DND-41 (cell line): ENCODE measurements around the gene SLC25A21.

Source experiments
- ATAC-seq: fragments of 200-7000 bp; cut with Tn5 transposase; 3 replicates; pipeline ENCODE4 v1.9.1; 2021; ENCODE audit warnings: low read depth; ENCODE audit not compliant: insufficient read depth
- DNase-seq: peaks from one replicate; pipeline ENCODE4 v3.0.0-alpha.2; 2020
- H2AFZ ChIP-seq: 2 replicates; pipeline ENCODE4 v1.6.0; 2012; ENCODE audit warnings: low read depth, low read length
- H3K27ac ChIP-seq: 2 replicates; pipeline ENCODE4 v1.5.1; 2012; ENCODE audit warnings: low read length, inconsistent platforms
- H3K27me3 ChIP-seq: fragments of 200-600 bp; sonication (generic); 2 replicates; pipeline ENCODE4 v1.6.0; 2012; ENCODE audit warnings: low read length, mild to moderate bottlenecking, inconsistent platforms; ENCODE audit not compliant: insufficient read depth, poor library complexity
- H3K36me3 ChIP-seq: 2 replicates; pipeline ENCODE4 v1.5.1; 2012; ENCODE audit warnings: low read length, inconsistent platforms; ENCODE audit not compliant: insufficient read depth
- H3K4me1 ChIP-seq: 2 replicates; pipeline ENCODE4 v1.5.1; 2012; ENCODE audit warnings: mild to moderate bottlenecking, low read length; ENCODE audit not compliant: insufficient read depth
- H3K4me2 ChIP-seq: 2 replicates; pipeline ENCODE4 v1.6.0; 2012; ENCODE audit warnings: mild to moderate bottlenecking, moderate library complexity, low read length, inconsistent platforms; ENCODE audit not compliant: insufficient read depth
- H3K4me3 ChIP-seq, 2 experiments: fragments of 200-600 bp in 1 of 2; shearing (Covaris generic) in 1 of 2; 2 replicates each; pipeline ENCODE4 v1.5.1; 2012 to 2016; ENCODE audit warnings: inconsistent platforms in 2 of 2, low read length in 2 of 2, mild to moderate bottlenecking in 2 of 2, low read depth in 1 of 2, moderate library complexity in 1 of 2
- H3K79me2 ChIP-seq: 2 replicates; pipeline ENCODE4 v1.6.0; 2012; ENCODE audit warnings: low read length, inconsistent platforms; ENCODE audit not compliant: insufficient read depth
- H3K9ac ChIP-seq: 2 replicates; pipeline ENCODE4 v1.6.0; 2012; ENCODE audit warnings: low read depth, mild to moderate bottlenecking, inconsistent platforms, low read length, moderate library complexity
- H3K9me3 ChIP-seq: 2 replicates; pipeline ENCODE4 v1.5.1; 2012; ENCODE audit warnings: low read length, moderate library complexity, mild to moderate bottlenecking, inconsistent platforms; ENCODE audit not compliant: insufficient read depth, severe bottlenecking
- H4K20me1 ChIP-seq: 2 replicates; pipeline ENCODE4 v1.6.0; 2012; ENCODE audit warnings: low read length; ENCODE audit not compliant: insufficient read depth
- CTCF ChIP-seq: IDR thresholded peaks from 2 replicates; pipeline ENCODE4 v1.5.1; 2012; ENCODE audit warnings: borderline replicate concordance, low read length, moderate library complexity, mild to moderate bottlenecking; ENCODE audit not compliant: poor library complexity, severe bottlenecking; ENCODE audit errors: extremely low read depth
- EZH2 ChIP-seq: IDR thresholded peaks from 3 replicates; pipeline ENCODE4 v1.6.1; 2012; ENCODE audit warnings: borderline replicate concordance, low read depth, mild to moderate bottlenecking, moderate library complexity, low read length, inconsistent platforms; ENCODE audit not compliant: severe bottlenecking

Gene SLC25A21

GRCh38 chr14:36955967-36956366 is 216.4 kb downstream of the SLC25A21 start:
- Histone ChIP-seq H3K4me2 (no peak overlapping the region), H3K9ac (no peak overlapping the region), H3K36me3 (no peaks in the 10 kb centered on the region), H3K4me1 (no peaks in the 10 kb centered on the region), H2AFZ (no peak overlapping the region), H3K4me3 (no peak overlapping the region), H3K27me3 (peaks cover 11% of the 10 kb centered on the region), H3K9me3 (no peaks in the 10 kb centered on the region), H4K20me1 (no peaks in the 10 kb centered on the region), H3K79me2 (no peaks in the 10 kb centered on the region), H3K27ac (no peak overlapping the region)
- DNase-seq (no peak), ATAC-seq (no peak)
- no peak for TF ChIP-seq CTCF
- no peak for TF ChIP-seq EZH2

GRCh38 chr14:36955376-36955775 is 217.0 kb downstream of the SLC25A21 start:
- no peak overlapping the region for H2AFZ ChIP-seq
- no peak overlapping the region for H3K4me2 ChIP-seq
- H3K79me2 ChIP-seq = no peaks in the 10 kb centered on the region
- H3K27ac ChIP-seq = no peak overlapping the region
- H3K27me3 ChIP-seq = peaks cover 17% of the 10 kb centered on the region
- no peaks in the 10 kb centered on the region for H3K36me3 ChIP-seq
- H3K4me1 ChIP-seq = no peaks in the 10 kb centered on the region
- DNase-seq = no peak
- H3K9ac ChIP-seq = no peak overlapping the region
- H4K20me1 ChIP-seq = no peaks in the 10 kb centered on the region
- no peaks in the 10 kb centered on the region for H3K9me3 ChIP-seq
- no peak overlapping the region for H3K4me3 ChIP-seq
- ATAC-seq = no peak
- TF ChIP-seq EZH2 = no peak
- no peak for TF ChIP-seq CTCF

DNA sequence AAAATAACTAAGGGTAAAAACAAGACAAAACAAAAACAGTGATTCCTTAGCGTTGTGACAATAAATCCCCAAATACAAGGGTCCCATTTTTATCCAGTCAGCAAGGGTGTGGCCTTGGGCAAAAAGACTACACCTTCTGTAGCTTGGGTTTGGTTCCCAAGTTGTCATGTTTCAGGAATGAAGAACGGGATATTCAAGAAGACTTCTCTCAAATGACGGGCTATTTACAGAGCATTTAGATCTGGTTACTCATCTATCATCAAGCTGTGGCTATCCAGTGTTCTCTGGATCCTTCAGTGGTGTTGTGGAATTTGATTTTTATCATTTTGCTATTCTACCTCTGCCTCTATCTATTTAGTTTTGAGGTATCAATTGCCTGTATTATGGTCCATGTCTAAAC is 219.7 kb downstream of the SLC25A21 start:
- H3K27me3 ChIP-seq = peaks cover 14% of the 10 kb centered on the region
- no peak for DNase-seq
- TF ChIP-seq EZH2 = no peak
- no peak for TF ChIP-seq CTCF
- H3K36me3 ChIP-seq = no peaks in the 10 kb centered on the region
- H3K9me3 ChIP-seq = no peaks in the 10 kb centered on the region
- H3K4me2 ChIP-seq = no peak overlapping the region
- no peak for ATAC-seq
- no peak overlapping the region for H3K9ac ChIP-seq
- no peak overlapping the region for H2AFZ ChIP-seq
- H3K4me3 ChIP-seq = no peak overlapping the region
- H3K79me2 ChIP-seq = no peaks in the 10 kb centered on the region
- no peak overlapping the region for H3K27ac ChIP-seq
- H4K20me1 ChIP-seq = no peaks in the 10 kb centered on the region
- H3K4me1 ChIP-seq = no peaks in the 10 kb centered on the region

GRCh38 chr14:36951380-36951911 is 221.0 kb downstream of the SLC25A21 start:
- no peak overlapping the region for H3K4me3 ChIP-seq
- TF ChIP-seq EZH2 (no peak), CTCF (no peak)
- H3K36me3 ChIP-seq = no peaks in the 10 kb centered on the region
- no peaks in the 10 kb centered on the region for H3K9me3 ChIP-seq
- H2AFZ ChIP-seq = no peak overlapping the region
- no peaks in the 10 kb centered on the region for H3K4me1 ChIP-seq
- H3K9ac ChIP-seq = no peak overlapping the region
- ATAC-seq (no peak), DNase-seq (no peak)
- no peaks in the 10 kb centered on the region for H4K20me1 ChIP-seq
- H3K27ac ChIP-seq = no peak overlapping the region
- peaks cover 14% of the 10 kb centered on the region for H3K27me3 ChIP-seq
- no peaks in the 10 kb centered on the region for H3K79me2 ChIP-seq
- H3K4me2 ChIP-seq = no peak overlapping the region
